CD4-positive, alpha-beta T cell treated with Interleukin-6 for 4 hours (primary cell): Measurements from ENCODE around the gene ARHGAP10.

Source experiments
- DNase-seq: peaks from one replicate; pipeline ENCODE4 v3.0.0-alpha.2; 2020; ENCODE audit warnings: mixed read lengths

ARHGAP10 gene

DNA sequence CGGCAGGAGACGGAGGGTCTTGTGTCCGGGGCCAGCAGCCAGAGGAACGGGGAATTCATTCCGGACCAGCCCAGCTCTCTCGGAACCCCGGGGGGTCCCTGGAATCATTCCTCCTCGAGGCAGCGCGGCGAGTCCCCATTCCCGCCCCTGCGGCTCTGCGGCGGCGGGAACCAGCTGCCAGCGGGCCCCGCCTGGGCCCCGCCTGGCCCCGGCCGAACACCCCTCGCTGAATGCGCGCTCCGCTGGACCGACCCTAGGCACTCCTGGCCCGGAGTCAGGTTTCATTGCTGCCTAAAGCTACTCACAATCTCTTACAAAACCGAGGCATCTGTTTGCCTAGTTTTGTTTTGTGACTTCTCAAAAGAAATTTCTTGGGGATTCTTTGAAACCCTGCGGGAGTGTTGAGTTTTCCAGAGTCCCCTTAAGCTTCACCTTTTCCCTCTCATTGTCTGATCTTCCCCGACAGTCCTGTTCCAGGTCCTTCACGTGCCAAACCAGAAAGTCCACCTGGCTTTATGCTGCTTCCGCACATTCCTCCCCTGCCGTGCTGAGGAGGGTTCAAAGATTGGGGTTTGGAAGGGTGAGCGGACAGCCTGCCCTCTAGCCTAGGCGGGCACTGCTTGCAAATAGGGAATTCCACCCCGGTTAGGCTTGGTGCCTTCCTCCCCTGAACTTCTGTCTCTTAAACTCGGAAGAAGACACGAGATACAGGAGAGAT is 789 bp downstream of the ARHGAP10 start:
- peak; percentile 14 for DNase-seq

DNA sequence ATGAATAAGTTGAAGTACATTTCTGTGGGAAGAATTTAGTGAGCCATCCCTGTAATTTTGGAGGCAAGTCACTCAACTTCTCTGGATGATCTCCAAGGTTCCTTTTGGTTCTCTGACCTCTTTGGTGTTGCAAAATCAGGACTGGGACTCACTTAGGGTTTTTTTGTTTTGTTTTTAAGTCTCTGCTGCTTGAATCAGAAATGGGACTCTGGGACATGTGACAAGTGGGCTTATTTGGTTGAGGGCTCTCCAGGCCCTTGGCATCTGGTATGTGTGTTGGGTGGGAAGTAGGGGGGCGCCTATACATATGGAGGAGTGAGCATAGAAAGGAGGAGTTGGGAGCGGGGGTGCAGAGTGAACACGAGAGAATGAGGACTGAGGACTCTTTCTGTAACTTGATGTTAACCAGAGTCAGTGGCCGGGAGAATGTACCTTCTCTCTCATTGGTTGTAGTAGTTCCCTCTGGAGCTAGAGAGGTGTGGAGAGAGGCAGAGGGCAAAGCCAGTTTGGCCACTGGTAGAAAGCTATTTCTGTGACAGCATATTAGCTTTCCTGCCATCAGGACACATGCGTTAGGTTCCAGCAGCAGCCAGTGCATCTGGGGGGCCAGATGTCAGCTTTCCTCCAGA is 1.9 kb downstream of the ARHGAP10 start:
- no peak for DNase-seq

- DNase-seq: no peak
Observed at GRCh38 chr4:147734496-147734895, 2.6 kb downstream of the ARHGAP10 start.

- no peak for DNase-seq
Observed at GRCh38 chr4:147735413-147736301, 3.8 kb downstream of the ARHGAP10 start.

DNA sequence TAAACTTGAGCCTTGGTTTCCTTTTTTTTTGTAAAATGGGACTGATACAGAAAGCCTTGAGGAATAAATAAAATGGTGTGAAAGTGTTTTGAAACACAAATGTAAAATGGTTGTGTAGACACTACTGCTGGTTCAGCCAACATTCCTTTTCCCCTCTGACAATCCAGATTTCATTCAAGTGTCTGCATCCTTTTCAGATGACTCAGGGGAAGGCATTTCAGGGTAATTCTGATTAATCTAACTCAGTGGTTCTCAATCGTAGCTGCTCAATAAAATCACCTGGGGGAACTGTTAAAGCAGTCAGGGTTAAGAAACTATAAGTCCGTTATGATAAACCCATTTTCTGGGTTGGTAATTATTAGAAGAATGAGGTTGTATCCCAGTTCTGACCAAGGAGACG is 4.6 kb downstream of the ARHGAP10 start:
- DNase-seq: no peak

DNA sequence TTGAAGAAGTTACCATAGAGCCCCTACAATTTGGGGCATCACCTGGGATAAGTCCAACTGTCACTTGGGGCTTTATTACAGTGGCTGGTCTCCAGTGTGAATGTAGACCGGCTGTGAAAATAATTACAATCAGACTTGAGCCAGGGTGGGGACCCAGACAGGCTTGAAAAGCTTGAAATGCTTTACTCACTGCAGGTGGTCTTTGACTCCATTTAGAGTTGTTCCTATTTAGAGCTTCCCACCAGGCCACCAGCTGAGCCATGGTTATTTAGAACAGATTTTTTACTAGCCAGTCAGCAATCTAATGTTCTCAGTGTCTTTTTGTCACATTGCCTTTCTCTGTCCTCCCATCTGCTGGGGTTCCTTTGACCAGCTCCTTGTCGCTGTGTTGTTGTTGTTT is 5.7 kb downstream of the ARHGAP10 start:
- no peak for DNase-seq

GRCh38 chr4:147739239-147739823 is 7.4 kb downstream of the ARHGAP10 start:
- no peak for DNase-seq

DNA sequence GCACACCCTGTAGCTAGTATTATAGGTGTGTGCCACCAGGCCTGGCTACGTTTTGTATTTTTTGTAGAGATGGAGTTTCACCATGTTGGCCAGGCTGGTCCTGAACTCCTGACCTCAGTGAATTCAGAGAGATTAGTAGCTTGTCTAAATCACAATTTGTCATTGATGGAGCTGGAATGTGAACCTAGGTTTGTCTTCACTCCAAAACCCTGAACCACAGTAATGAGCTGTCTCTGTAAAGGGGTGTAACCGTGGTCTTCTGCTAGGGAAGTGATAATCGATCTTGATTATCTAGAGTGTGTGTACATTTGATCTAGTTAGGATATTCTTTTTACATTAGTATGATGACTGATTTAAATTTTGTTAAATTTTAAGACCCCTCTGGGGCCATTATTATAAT is 8.3 kb downstream of the ARHGAP10 start:
- no peak for DNase-seq

DNA sequence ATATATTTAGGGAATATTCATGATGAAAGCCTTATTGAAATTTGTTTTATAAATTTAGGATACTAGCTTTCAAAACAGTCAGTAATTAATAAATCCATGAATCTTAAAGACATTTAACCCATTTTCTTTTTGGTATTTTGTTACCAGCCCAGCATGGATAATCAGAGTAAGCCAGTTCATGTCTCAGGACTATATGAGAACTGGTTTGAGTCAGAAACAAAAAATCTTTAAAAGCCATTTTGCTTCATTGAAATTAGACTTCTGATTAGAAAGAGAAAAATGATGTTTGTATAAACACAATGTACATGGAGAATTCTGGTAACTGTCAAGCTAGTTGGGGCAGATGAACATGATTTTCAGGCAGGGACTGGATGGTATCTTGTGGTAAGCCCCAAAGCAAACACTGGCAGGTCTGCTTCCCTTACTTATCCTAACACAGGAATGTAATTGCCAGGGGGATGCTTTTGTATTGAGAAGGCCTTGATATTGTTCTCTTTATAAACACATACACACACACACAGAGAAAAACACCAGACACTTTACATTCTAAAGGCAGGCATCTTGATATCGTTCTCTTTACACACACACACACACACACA is 9.4 kb downstream of the ARHGAP10 start:
- DNase-seq: no peak

DNA sequence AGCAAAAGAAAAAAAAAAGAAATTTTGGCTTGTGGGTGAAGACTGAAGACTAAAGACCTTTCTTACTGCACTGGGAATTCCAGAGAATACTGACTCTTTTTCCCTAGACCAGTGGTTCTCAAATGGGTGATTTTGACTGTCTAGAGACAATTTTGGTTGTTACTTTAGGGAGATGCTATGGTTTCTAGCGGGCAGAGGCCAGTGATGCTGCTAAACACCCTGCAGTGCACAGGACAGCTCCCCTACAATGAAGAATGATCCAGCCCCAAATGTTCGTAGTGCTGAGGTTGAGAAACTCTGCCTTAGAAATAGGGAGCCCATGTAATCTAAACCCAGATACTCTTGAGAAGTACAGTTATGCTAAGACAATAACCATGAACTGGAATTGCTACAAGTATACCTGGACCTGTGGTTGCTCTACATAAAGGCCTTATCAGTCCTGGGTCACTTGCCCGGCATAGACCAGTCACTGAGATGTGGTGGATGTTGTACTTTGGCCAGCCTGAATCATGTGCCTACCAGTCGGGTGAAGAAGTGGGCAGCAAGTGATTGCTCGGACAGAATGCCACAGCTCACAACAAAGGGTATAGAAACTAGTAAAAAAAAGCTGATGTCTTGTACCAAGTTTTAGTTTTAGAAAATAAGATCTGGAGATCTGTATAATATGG is 16.0 kb downstream of the ARHGAP10 start:
- no peak for DNase-seq

DNA sequence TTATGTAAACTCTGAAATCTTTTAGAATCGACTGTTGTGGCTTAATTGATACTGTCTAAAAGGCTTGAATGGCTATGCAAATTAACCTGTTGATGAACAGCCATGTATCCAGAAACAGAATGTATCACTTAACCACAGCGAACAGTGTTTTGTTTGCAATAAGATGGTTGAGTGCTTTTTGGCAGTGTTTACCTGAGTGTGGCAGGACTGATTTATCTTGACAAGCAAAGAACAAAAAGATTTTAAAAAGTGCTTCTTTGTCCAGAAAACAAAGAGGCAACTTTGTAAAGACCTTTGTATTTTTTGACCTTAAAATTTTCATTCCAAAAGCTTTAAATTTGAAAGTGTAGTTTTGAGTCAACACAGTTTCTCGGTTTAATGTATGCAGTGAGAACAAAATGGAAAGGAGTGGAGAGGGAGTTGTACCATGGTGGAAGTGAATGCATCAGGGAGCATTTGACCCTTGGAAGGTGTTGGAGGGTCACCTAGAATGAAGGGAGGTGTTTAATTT is 18.0 kb downstream of the ARHGAP10 start:
- DNase-seq: no peak

GRCh38 chr4:147753047-147753446 is 21.2 kb downstream of the ARHGAP10 start:
- no peak for DNase-seq

- no peak for DNase-seq
Observed at GRCh38 chr4:147754037-147754445, 22.2 kb downstream of the ARHGAP10 start.

- DNase-seq: no peak
Observed at GRCh38 chr4:147755561-147756295, 23.8 kb downstream of the ARHGAP10 start.

DNA sequence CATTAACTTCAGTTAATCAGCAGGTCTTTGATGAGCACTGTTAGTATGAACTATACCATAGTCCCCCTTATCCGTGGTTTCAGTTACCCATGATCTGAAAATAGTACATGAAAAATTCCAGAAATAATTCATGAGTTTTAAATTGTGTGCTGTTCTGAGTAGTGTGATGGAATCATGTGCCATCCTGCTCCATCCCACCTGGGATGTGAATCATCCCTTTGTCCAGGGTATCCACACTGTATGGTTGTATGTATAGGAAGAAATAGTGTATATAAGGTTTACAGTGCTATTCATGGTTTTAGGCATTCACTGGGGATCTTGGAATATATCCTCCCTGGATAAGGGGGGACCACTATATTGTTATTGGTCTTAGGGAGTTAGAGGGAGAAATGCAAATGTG is 24.5 kb downstream of the ARHGAP10 start:
- DNase-seq: no peak

GRCh38 chr4:147760176-147760575 is 28.3 kb downstream of the ARHGAP10 start:
- DNase-seq: no peak

DNA sequence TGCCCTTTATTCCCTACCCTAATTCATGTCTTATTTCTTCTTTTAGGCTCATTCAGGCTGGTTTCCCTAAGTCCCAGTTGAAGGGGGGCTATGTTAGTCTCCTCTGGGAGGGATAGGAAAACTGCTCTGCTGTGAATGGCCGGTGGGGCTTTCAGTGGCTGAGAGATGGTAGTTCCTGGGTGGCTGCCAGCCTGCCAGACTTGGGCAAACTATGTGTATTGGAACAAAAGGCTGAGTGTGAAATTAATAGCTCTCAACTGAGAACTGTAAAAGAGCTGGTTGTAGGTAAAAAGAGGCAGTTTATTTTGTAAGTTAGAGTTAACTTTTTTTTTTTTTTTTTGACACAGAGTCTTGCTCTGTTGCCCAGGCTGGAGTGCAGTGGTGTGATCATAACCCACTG is 28.8 kb downstream of the ARHGAP10 start:
- DNase-seq: no peak

GRCh38 chr4:147761218-147761883 is 29.5 kb downstream of the ARHGAP10 start:
- no peak for DNase-seq

DNA sequence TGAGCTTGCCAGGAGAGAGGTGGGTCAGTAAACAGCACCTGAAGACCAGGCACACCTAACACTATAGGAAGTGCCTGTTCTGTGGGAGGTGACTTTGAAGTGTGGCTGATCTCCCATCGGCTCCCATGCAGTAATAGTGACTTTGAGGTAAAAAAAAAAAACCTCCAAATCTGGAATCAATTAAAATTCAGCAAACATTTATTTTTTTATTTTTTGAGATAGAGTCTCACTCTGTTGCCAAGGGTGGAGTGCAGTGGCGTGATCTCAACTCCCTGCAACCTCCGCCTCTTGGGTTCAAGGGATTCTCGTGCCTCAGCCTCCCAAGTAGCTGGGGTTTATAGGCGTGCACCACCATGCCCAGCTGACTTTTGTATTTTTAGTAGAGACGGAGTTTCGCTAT is 32.4 kb downstream of the ARHGAP10 start:
- DNase-seq: no peak

DNA sequence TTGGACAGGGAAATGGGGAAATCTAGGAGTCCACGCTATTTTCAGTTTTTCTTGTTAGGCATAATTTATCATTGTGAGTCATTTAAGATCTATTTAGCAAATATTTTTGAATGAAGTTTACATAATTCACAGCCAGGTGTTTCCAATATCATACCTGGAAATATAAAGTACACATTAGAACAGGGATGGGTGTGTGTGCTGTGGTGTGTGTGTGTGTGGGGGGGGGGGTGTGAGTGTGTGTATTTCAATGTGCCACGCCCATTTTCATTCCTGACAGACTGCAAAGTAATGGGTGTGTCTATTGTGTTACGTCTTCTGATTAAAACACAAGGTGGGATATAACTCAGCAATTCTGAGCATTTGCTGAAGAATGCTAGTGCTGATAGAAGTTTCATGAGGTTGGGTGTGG is 33.2 kb downstream of the ARHGAP10 start:
- DNase-seq: no peak

DNA sequence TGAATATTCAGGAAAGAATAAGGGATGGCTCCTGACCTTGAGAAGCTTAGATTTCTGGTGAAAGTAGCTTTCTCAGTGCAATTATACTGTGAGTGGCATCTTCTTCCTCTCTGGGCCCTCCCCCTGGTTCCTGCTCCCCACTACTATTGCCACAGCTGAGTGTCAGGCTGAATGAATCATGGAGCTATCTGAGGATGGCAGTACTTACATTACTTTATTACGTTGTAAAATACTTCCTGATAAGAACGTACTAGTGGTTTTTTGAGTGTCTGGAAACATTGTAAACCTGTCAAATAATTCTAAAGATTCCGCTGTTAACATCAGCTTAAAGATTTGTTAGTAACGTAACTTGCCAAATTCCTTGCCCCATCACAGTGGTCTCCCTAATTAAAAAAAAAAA is 36.2 kb downstream of the ARHGAP10 start:
- no peak for DNase-seq
